ENCODE measurements around the gene POC1B.

GRCh38 chr12:89401433-89402058 lies 124.3 kb downstream of the POC1B start:
- TF ChIP-seq, protein P1, sequence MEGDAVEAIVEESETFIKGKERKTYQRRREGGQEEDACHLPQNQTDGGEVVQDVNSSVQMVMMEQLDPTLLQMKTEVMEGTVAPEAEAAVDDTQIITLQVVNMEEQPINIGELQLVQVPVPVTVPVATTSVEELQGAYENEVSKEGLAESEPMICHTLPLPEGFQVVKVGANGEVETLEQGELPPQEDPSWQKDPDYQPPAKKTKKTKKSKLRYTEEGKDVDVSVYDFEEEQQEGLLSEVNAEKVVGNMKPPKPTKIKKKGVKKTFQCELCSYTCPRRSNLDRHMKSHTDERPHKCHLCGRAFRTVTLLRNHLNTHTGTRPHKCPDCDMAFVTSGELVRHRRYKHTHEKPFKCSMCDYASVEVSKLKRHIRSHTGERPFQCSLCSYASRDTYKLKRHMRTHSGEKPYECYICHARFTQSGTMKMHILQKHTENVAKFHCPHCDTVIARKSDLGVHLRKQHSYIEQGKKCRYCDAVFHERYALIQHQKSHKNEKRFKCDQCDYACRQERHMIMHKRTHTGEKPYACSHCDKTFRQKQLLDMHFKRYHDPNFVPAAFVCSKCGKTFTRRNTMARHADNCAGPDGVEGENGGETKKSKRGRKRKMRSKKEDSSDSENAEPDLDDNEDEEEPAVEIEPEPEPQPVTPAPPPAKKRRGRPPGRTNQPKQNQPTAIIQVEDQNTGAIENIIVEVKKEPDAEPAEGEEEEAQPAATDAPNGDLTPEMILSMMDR (conservative IDR thresholded peaks at IDR 0.05; ENCODE audit: low read depth, low read length): no peak
- TF ChIP-seq EZH2 (IDR thresholded peaks at IDR 0.05; ENCODE audit: borderline replicate concordance, low read depth, low read length, poor library complexity, severe bottlenecking): no peak

Measured in A673 (cell line).